Prostate gland (tissue), 2 donors: ENCODE results near the gene SETBP1. TPM values are rescaled to one million over a fixed set of nuclear protein-coding genes. Genes with fewer than 3 reads are reported as not detected.

Experiments used
- DNase-seq: peaks from one replicate; pipeline ENCODE4 v3.0.0-alpha.2; 2019; ENCODE audit warnings: low spot score
- H3K27ac ChIP-seq, 2 donors: fragments of 200-600 bp; sonication (generic); 2 replicates each; pipeline ENCODE4 v1.5.1; 2017 to 2019
- H3K27me3 ChIP-seq: fragments of 200-600 bp; sonication (generic); replicated peaks from 2 replicates; pipeline ENCODE4 v1.5.1; 2019; ENCODE audit not compliant: insufficient read depth
- H3K36me3 ChIP-seq, 2 donors: fragments of 200-600 bp; sonication (generic); 1 replicate in 1 of 2; 2 replicates in 1 of 2; pipeline versions ENCODE4 v1.5.1 to v1.8.1; 2017 to 2019
- H3K4me1 ChIP-seq: fragments of 200-600 bp; sonication (generic); replicated peaks from 2 replicates; pipeline ENCODE4 v1.5.1; 2019
- H3K4me3 ChIP-seq, 2 donors: fragments of 200-600 bp; sonication (generic); 2 replicates each; pipeline ENCODE4 v1.5.1; 2017 to 2019
- H3K9me3 ChIP-seq: fragments of 200-600 bp; sonication (generic); 2 replicates; pipeline ENCODE4 v1.5.1; 2017
- POLR2A ChIP-seq: fragments of 450-650 bp; IDR thresholded peaks from one replicate; pipeline ENCODE4 v1.6.1; 2016; ENCODE audit warnings: antibody characterized with exemption, mild to moderate bottlenecking
- POLR2AphosphoS5 ChIP-seq: sonication (generic); formaldehyde crosslinking; IDR thresholded peaks from one replicate; pipeline ENCODE4 v1.6.1; 2017; ENCODE audit warnings: antibody characterized with exemption
- WGBS: methylation state at CpG from one replicate; pipeline ENCODE4 v1.1.5; 2018; 5-methylcytosine and 5-hydroxymethylcytosine counted together
- intact Hi-C: fragments of 100-400 bp; cut with DNase I; formaldehyde crosslinking; loops from one replicate; pipeline ENCODE4 v1.14.2; 2022
- total RNA-seq, 2 donors: library from RNA; depleted of rRNA; stranded (reverse); fragments of >200 nt; gene quantifications; one replicate each; pipeline ENCODE4 v1.1.0, GENCODE V29; 2016
- TF ChIP-seq, protein P1 (sequence below), 4 experiments: fragments of 200-600 bp in 2 of 4; fragments of 450-650 bp in 2 of 4; sonication (generic) in 2 of 4; IDR thresholded peaks; 1 replicate in 3 of 4; 2 replicates in 1 of 4; pipeline ENCODE4 v1.5.1; 2016 to 2019; ENCODE audit warnings: antibody characterized with exemption in 4 of 4, mild to moderate bottlenecking in 2 of 4, moderate library complexity in 2 of 4

The SETBP1 gene
- total RNA-seq, 2 donors from 2014 or later: 28.4 to 45.1 TPM

DNA sequence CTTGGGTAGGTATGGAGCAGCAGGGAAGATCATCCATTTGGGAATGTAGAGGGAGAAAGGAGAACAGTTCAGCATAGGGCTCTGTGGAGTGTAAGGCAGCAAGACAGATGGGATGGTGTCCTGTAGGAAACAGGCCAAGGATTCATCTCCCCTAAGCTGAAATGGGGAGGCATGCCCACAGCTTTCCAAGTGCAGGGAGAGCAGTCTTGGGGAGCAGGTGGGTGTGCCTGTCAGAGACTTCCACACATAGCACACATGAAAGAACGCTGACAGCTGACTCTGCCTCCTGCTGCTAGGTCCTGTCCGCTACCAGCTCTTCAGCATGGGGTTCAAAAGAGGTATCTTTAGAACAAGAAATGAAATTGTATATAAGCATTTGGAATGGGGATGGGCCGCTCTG, 9.0 kb downstream of the SETBP1 start:
- TF ChIP-seq POLR2AphosphoS5: no peak
- no peak for TF ChIP-seq POLR2A
- TF ChIP-seq, protein P1, sequence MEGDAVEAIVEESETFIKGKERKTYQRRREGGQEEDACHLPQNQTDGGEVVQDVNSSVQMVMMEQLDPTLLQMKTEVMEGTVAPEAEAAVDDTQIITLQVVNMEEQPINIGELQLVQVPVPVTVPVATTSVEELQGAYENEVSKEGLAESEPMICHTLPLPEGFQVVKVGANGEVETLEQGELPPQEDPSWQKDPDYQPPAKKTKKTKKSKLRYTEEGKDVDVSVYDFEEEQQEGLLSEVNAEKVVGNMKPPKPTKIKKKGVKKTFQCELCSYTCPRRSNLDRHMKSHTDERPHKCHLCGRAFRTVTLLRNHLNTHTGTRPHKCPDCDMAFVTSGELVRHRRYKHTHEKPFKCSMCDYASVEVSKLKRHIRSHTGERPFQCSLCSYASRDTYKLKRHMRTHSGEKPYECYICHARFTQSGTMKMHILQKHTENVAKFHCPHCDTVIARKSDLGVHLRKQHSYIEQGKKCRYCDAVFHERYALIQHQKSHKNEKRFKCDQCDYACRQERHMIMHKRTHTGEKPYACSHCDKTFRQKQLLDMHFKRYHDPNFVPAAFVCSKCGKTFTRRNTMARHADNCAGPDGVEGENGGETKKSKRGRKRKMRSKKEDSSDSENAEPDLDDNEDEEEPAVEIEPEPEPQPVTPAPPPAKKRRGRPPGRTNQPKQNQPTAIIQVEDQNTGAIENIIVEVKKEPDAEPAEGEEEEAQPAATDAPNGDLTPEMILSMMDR (IDR thresholded peaks at IDR 0.05): no peak
- intact Hi-C loops: loop anchor here (10.0 kb wide), 2 partner anchors 325 to 925 kb away; partner anchors contain the start of gene SLC14A2
- no peaks in the 10 kb centered on the region for H3K4me1 ChIP-seq

DNA sequence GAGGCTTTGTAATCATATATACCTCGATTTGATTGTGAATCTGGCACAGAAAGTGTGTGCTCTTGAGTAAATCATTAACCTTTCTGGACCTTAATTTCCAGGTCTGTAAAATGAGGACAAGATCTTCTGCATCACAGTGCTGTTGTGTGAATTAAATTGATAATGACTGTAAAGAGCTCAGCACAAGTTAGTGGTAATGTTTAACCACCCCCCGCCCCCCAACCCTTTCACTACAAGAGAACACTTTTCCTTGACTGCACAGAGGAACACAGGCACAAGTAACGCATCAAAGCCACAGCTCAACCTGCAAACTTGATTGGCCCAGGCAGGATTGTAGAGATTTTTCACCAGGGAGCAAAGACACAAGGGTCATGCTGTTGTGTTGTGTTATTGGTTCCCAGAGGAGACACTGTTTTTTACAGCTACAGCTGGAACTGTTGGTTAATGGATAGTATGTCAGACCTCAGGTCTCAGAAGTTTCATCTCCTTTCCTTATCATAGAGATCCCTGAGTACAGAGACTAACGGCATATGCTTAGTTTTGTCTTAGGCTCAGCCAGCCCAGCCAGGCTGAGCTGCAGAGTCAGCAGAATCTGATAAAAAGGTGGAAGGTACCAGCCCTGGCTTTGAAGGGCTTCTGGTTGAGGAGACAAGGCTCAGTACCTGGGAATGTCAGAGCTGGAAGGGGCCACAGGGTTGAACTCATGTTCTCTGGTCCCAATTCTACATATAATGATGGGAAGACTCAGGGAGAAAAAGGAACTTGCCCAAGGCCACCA, 10.6 kb downstream of the SETBP1 start:
- Histone ChIP-seq H3K27me3 (no peaks in the 10 kb centered on the region), H3K4me3 (no peak overlapping the region), H3K4me1 (peaks cover 9% of the 10 kb centered on the region), H3K36me3 (no peaks in the 10 kb centered on the region), H3K9me3 (no peaks in the 10 kb centered on the region), H3K27ac (no peak overlapping the region)
- TF ChIP-seq, protein P1 (IDR thresholded peaks at IDR 0.05): no peak
- no peak for TF ChIP-seq POLR2AphosphoS5
- no peak for TF ChIP-seq POLR2A
- intact Hi-C loops: no loop called here
- no peak for DNase-seq
- 77% methylated on average over 4 of the region's 4 CpGs for WGBS

More for the DNA sequence above, 9.0 kb downstream of the SETBP1 start:
- 96% methylated on average over 3 of the region's 3 CpGs for WGBS
- Histone ChIP-seq H3K27ac (no peak overlapping the region), H3K36me3 (no peaks in the 10 kb centered on the region), H3K4me3 (no peak overlapping the region), H3K27me3 (no peaks in the 10 kb centered on the region), H3K9me3 (no peaks in the 10 kb centered on the region)
- DNase-seq: no peak

DNA sequence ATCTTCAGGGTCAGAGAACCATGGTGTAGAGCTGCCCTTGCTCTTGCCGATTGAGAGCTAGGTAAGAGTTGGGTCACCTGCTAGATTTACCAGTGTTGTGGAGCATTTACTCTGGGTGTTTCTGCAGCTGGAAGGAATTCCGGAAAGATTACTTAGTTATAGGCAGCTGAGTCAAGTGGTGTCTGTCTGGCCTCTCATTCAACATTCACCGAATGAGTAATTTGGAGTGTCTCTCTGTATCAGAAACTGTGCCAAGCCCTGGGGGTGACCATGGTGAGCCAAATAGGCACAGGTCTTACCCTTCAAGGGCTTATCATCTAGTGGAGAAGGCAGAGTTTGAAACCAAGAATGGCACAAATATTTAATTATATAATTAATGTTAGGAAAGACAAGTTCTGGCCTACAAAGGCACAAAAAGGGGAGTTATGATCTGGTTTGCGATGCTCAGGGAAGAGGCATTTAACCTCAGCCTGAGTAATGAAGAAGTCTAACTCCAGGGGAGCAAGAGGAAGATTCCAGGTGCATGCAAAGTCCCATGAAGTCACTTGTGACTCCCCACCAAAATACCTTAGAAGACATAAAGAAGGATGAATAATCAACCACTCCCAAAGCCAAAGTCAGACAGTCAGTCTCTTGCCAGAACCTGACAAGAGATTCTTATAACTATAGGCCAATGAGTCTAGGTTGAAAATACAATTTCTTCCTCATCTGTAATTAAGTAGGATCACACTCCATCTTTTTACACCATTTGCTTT, 12.5 kb downstream of the SETBP1 start:
- Histone ChIP-seq H3K9me3 (no peaks in the 10 kb centered on the region), H3K27me3 (no peaks in the 10 kb centered on the region), H3K4me1 (peaks cover 14% of the 10 kb centered on the region), H3K4me3 (no peak overlapping the region), H3K36me3 (no peaks in the 10 kb centered on the region), H3K27ac (no peak overlapping the region)
- TF ChIP-seq POLR2AphosphoS5: no peak
- no peak for TF ChIP-seq POLR2A
- TF ChIP-seq, protein P1 (IDR thresholded peaks at IDR 0.05): no peak
- 88% methylated on average over 4 of the region's 4 CpGs for WGBS
- intact Hi-C loops: no loop called here
- DNase-seq: no peak

DNA sequence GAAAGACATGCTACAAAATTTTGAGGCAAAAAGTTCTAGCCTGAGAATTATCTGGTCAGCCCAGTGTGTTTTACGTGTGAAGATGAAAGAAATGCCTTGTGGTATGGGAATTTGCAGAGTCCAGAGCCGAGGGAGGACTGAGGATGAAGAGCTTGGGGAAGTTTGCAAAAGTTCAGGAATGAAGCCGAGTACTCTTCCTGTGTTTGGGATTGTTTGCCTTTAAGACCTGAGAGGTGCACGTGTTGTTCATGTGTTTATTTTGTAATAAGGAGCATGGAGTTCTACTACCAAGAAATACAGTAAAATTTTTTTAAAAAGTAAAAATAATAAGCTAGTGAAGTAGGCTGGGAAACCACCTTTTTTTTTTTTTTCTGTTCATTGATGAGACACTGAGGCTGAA, 14.8 kb downstream of the SETBP1 start:
- 44% methylated on average over 4 of the region's 4 CpGs for WGBS
- TF ChIP-seq POLR2AphosphoS5: peak; percentile 71
- no peak for TF ChIP-seq POLR2A
- TF ChIP-seq, protein P1 (IDR thresholded peaks at IDR 0.05): no peak
- intact Hi-C loops: no loop called here
- peaks cover 21% of the 10 kb centered on the region for H3K4me1 ChIP-seq
- DNase-seq: no peak
- H3K4me3 ChIP-seq: no peak overlapping the region
- H3K9me3 ChIP-seq: no peaks in the 10 kb centered on the region
- H3K27ac ChIP-seq: peak overlapping the region; percentile 66 to 69
- no peaks in the 10 kb centered on the region for H3K36me3 ChIP-seq
- H3K27me3 ChIP-seq: no peaks in the 10 kb centered on the region
